OCI-LY1 (cell line): ENCODE measurements around the gene PILRB.

Experiments used
- EZH2 ChIP-seq: fragments of 200-600 bp; sonication (generic), shearing (Covaris generic); IDR thresholded peaks from 2 replicates; pipeline ENCODE4 v1.8.0; 2017; ENCODE audit warnings: borderline replicate concordance, mixed run types, mild to moderate bottlenecking, antibody characterized with exemption, low read length, moderate library complexity, mixed read lengths
- TF ChIP-seq, protein P1 (sequence below): fragments of 200-600 bp; sonication (generic), shearing (Covaris generic); IDR thresholded peaks from 2 replicates; pipeline ENCODE4 v1.5.1; 2017; ENCODE audit warnings: mild to moderate bottlenecking, antibody characterized with exemption, low read length, moderate library complexity, mixed read lengths

DNA sequence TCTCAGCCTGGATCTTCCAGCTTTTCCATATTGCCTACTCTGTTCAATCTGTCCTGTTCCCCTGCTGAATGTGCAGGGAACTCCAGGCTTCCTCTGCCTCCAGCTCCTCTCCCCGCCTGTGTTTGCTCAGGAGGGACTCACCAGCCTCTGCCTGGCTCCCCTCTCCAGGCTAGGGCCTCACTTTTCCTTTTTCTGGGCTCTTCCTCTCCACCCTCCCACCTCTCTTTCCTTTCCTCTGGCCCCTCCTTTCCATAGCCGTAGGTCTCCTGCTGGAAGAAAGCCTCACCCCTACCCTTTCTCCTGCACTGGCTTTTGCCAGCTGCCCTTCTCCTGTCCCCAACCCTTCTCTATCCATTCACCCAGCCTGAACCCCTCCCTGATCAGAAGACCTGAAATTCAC lies 40.3 kb downstream of the PILRB start:
- TF ChIP-seq, protein P1, sequence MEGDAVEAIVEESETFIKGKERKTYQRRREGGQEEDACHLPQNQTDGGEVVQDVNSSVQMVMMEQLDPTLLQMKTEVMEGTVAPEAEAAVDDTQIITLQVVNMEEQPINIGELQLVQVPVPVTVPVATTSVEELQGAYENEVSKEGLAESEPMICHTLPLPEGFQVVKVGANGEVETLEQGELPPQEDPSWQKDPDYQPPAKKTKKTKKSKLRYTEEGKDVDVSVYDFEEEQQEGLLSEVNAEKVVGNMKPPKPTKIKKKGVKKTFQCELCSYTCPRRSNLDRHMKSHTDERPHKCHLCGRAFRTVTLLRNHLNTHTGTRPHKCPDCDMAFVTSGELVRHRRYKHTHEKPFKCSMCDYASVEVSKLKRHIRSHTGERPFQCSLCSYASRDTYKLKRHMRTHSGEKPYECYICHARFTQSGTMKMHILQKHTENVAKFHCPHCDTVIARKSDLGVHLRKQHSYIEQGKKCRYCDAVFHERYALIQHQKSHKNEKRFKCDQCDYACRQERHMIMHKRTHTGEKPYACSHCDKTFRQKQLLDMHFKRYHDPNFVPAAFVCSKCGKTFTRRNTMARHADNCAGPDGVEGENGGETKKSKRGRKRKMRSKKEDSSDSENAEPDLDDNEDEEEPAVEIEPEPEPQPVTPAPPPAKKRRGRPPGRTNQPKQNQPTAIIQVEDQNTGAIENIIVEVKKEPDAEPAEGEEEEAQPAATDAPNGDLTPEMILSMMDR: no peak
- TF ChIP-seq EZH2: no peak
